GM18511 (cell line): ENCODE results near the gene IL21R.
"Not testable (repeated sequence)": the region's sequence is repeated elsewhere in the genome, so short reads cannot be mapped to it uniquely, and the experiment has no call there.

Experiments
- ATAC-seq: cut with Tn5 transposase; IDR thresholded peaks from one replicate; pipeline ENCODE4 v1.9.1; 2021; ENCODE audit warnings: mild to moderate bottlenecking, moderate library complexity; ENCODE audit not compliant: unreplicated experiment

The IL21R gene

DNA sequence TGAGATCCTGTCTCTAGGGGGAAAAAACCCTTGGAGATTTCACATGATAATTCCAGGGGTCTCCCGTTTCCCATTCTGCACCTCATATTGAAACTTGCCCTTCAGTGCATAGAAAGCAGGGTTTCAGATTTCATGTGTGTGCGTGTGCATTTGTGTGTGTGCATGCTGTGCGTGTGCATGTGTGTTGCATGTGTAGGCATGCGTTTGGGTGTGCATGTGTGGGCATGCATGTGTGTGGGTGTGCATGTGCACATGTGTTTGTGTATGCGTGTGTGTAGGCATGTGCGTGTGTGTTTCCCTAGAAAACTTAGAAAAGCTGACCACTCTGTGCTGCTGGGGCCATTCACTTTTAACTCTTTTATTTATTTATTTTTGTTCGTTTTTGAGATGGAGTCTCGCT is 40.0 kb downstream of the IL21R start:
- ATAC-seq, result no peak

- no peak for ATAC-seq
Observed at GRCh38 chr16:27444015-27444414, 42.0 kb downstream of the IL21R start.

DNA sequence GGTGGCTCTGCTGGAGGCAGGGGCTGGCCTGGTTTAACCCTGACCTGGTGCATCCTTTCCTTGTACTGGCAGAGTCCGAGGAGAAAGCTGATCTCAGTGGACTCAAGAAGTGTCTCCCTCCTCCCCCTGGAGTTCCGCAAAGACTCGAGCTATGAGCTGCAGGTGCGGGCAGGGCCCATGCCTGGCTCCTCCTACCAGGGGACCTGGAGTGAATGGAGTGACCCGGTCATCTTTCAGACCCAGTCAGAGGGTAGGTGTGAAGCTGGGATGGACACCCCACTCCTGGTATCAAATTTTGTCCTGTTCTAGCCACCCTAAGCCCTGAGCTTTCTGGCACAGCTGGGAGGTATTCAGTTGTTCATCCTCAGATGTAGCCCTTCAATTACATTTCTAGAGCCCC is 42.5 kb downstream of the IL21R start:
- no peak for ATAC-seq

GRCh38 chr16:27445502-27446175 is 43.7 kb downstream of the IL21R start:
- ATAC-seq, result no peak

DNA sequence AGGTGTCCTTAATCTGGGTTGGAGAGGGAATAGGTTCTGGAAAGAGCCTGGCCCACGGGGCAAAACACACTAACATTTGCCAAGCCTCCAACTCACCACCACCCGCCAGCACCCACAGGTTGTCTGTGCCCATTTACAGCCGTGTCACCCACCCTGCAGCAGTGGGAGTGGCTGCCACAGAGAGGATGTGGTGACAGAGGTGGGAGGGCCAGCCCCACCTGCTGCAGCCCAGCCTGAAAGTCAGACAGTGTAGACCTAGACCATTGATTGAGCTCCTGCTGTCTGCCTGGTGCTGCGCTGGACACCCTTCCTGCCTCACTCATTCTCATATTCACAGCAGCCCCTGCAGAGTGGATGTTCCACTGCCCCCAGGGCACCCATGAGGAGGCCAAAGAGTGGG is 44.7 kb downstream of the IL21R start:
- no peak for ATAC-seq

- ATAC-seq, result no peak
Observed at GRCh38 chr16:27447301-27447700, 45.3 kb downstream of the IL21R start.

DNA sequence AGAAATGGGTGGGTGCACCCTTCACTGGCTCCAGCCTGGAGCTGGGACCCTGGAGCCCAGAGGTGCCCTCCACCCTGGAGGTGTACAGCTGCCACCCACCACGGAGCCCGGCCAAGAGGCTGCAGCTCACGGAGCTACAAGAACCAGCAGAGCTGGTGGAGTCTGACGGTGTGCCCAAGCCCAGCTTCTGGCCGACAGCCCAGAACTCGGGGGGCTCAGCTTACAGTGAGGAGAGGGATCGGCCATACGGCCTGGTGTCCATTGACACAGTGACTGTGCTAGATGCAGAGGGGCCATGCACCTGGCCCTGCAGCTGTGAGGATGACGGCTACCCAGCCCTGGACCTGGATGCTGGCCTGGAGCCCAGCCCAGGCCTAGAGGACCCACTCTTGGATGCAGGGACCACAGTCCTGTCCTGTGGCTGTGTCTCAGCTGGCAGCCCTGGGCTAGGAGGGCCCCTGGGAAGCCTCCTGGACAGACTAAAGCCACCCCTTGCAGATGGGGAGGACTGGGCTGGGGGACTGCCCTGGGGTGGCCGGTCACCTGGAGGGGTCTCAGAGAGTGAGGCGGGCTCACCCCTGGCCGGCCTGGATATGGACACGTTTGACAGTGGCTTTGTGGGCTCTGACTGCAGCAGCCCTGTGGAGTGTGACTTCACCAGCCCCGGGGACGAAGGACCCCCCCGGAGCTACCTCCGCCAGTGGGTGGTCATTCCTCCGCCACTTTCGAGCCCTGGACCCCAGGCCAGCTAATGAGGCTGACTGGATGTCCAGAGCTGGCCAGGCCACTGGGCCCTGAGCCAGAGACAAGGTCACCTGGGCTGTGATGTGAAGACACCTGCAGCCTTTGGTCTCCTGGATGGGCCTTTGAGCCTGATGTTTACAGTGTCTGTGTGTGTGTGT is 46.8 kb downstream of the IL21R start:
- no peak for ATAC-seq

- ATAC-seq, result peak; percentile 59
Observed at GRCh38 chr16:27449434-27450195, 47.6 kb downstream of the IL21R start.

- ATAC-seq, result peak; percentile 14
Observed at GRCh38 chr16:27450196-27450549, 48.2 kb downstream of the IL21R start.

GRCh38 chr16:27452569-27453493 is 50.9 kb downstream of the IL21R start:
- ATAC-seq, result no peak

GRCh38 chr16:27453494-27453825 is 51.5 kb downstream of the IL21R start:
- ATAC-seq, result no peak

GRCh38 chr16:27455700-27456099 is 53.7 kb downstream of the IL21R start:
- no peak for ATAC-seq

- not testable (repeated sequence) for ATAC-seq
Observed at GRCh38 chr16:27457605-27457900, 55.6 kb downstream of the IL21R start.

- ATAC-seq, result no peak
Observed at GRCh38 chr16:27458258-27458657, 56.3 kb downstream of the IL21R start.

DNA sequence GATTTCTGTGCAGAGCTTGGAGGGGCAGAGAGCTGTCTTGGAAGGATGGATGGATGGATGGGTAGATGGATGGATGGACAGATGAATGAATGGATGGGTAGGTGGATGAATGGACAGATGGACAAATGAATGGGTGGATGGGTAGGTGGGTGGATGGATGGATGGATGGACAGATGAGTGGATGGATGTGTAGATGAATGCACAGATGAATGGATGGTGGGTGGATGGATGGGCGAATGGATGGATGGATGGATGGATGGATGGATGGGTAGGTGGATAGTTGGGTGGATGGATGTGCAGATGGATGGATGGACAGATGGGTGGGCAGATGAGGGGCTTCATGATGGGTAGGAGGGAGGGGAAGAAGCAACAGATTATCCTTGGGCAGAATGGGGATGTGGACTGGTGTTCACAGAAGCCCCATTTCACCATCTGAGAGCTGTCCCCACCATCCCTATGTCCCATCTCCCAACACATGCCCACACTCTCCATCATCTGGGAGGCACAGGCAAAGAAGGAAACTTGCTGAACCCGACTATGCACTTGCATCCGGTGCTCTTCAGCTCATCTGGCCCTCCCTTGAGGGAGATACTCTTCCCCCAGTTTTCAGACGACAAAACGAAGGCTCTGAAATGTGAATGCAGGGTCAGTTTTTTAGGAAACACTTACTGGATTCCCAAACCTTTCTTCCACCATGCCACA is 57.2 kb downstream of the IL21R start:
- ATAC-seq, result no peak

DNA sequence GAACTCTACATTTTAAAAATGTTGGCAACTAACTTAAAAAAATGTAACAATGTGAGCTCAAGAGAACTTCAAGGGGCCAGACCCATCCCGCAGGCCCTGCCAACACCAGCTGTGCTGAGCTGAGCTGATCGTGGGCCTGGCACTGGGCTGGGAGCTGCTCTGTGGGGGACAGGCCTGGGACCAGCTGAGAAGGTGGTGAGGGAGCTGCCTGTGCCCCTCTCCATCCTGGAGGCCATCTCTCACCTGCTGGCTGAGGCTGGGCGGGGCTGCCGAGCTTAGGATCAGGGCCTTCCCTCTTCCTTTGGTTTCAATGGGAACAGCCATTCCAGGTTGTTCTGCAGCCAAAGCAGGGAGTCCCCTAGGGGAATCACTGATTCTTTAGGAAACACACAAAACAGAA is 58.2 kb downstream of the IL21R start:
- ATAC-seq, result no peak

DNA sequence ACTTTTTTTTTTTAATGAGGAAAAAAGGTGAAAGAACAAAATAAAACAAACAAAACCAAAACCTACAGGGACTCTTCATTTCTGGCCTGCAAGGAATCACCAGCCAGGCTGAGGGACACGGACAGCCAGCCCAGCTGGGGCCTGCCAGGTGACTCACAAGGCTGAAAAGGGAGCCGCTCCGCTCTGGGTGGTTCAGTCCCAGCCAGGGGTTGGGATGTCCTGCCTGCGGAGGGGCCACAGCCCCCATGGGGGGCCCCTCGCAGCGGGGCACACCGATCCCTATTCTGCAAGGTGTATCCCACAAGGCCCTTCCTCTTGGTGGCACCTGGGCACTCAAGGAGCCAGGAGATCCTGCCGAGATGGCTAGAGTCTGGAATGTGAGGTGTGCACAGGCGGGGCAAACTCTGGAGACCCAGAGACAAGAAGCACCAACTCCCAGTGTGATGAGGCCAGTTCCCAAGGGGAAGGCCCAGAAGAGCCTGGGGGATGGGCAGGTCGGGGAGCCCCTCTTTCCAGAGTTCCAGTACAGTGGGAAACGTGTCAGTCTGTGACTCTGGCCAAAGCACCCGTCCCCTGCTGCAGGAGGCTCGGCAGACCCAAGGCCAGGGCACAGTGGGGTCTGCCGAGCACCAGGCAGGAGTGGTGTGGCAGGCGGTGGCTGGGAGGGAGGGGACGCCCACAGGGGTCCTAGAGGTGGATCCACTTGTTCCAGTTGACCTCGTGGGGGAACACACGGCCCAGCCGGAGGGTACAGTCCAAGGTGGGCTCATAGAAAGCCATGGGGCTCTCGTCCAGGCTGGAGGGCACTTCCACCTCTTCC is 58.9 kb downstream of the IL21R start:
- no peak for ATAC-seq

DNA sequence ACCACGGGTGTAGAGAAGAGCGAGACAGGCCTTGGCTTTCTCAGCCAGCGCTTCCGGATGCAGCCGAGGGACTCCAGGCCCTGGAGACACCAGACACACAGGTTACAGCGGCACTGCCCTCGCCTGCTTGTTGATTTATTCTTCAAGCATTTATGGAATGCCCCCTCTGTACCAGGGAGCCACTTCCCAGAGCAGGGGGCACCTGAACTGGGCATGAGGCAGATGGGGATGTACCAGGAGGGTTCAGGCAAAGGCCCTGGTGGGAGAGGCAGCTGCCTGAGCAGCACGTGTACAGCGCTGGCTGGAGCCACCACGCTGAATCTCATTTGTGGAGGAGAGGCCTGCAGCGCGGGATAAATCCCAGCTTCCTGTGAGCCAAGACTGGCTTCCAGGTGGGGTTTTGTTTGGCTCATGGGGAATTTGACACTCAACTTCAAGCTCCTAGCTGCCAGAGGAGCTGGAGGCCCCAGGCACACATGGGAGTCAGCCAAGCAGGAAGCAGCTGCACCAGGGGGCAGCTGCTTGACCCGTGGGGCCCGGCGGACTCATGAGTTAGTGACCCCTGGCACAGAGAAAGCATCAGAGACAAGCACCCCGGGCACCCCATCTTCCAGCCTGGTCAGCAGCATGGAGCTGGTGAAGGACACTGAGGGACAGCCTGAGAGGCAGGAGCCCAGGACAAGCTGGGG is 59.7 kb downstream of the IL21R start:
- no peak for ATAC-seq
